HL-60 (cell line): ENCODE results near the gene MAP3K8.

Source experiments
- CTCF ChIP-seq: IDR thresholded peaks from one replicate; pipeline ENCODE4 v1.5.1; 2011; ENCODE audit warnings: low read length, control low read depth, inconsistent platforms; ENCODE audit not compliant: insufficient read depth
- GABPA ChIP-seq: IDR thresholded peaks from 2 replicates; pipeline ENCODE4 v1.6.1; 2012; ENCODE audit warnings: low read depth
- POLR2AphosphoS5 ChIP-seq: IDR thresholded peaks from 2 replicates; pipeline ENCODE4 v1.6.1; 2012; ENCODE audit warnings: low read depth
- REST ChIP-seq: IDR thresholded peaks from 2 replicates; pipeline ENCODE4 v1.6.1; 2012; ENCODE audit warnings: low read depth; ENCODE audit not compliant: insufficient replicate concordance
- SPI1 ChIP-seq: IDR thresholded peaks from 2 replicates; pipeline ENCODE4 v1.6.1; 2012; ENCODE audit warnings: low read depth, mild to moderate bottlenecking, borderline replicate concordance

GRCh38 chr10:30464675-30465074, 30.7 kb downstream of the MAP3K8 start:
- no peak for TF ChIP-seq CTCF
- no peak for TF ChIP-seq REST
- TF ChIP-seq POLR2AphosphoS5: no peak
- TF ChIP-seq SPI1: no peak
- TF ChIP-seq GABPA: no peak
